ENCODE results near the gene CPTP. TPM values are rescaled to one million over a fixed set of nuclear protein-coding genes. Genes with fewer than 3 reads are reported as not detected.

CPTP gene
- total RNA-seq, 4 donors from 2014 or later: 10.4 to 42.7 (median 30.1) TPM

DNA sequence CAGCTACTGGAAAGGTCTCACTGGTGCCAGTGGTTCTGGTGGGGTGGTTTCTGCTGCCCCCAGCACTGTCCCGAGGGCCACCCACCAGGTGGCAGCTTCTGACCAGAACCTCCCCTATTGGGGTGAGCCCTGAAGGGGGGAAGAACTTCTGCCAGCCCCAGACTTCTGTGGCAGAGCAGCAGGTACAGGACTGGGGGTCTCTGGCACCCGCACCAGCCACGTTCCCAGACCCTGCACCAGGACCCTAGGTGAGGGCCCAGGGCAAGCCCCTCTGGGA is 14.6 kb upstream of the CPTP start:
- H3K4me3 ChIP-seq: no peak overlapping the region
- H3K27ac ChIP-seq: peak overlapping the region in 3 of 4 donors; percentile 93 to 97 (median 95)
- no peak for ATAC-seq
- no peak for TF ChIP-seq EP300 (IDR thresholded peaks at IDR 0.05)
- TF ChIP-seq POLR2A (IDR thresholded peaks at IDR 0.05): no peak
- TF ChIP-seq, protein P1, sequence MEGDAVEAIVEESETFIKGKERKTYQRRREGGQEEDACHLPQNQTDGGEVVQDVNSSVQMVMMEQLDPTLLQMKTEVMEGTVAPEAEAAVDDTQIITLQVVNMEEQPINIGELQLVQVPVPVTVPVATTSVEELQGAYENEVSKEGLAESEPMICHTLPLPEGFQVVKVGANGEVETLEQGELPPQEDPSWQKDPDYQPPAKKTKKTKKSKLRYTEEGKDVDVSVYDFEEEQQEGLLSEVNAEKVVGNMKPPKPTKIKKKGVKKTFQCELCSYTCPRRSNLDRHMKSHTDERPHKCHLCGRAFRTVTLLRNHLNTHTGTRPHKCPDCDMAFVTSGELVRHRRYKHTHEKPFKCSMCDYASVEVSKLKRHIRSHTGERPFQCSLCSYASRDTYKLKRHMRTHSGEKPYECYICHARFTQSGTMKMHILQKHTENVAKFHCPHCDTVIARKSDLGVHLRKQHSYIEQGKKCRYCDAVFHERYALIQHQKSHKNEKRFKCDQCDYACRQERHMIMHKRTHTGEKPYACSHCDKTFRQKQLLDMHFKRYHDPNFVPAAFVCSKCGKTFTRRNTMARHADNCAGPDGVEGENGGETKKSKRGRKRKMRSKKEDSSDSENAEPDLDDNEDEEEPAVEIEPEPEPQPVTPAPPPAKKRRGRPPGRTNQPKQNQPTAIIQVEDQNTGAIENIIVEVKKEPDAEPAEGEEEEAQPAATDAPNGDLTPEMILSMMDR (IDR thresholded peaks at IDR 0.05): no peak
- no peak for TF ChIP-seq POLR2AphosphoS5 (IDR thresholded peaks at IDR 0.05)
- peaks cover 0 to 54% of the 10 kb centered on the region in 2 donors for H3K36me3 ChIP-seq
- no CpG with 5 or more reads among the region's 3 CpGs for WGBS, 2 donors (ENCODE audit: low coverage in 1 of 2)
- H3K27me3 ChIP-seq: no peaks in the 10 kb centered on the region
- H3K4me1 ChIP-seq: peaks cover 2 to 53% (median 26%) of the 10 kb centered on the region in 3 donors
- no peaks in the 10 kb centered on the region for H3K9me3 ChIP-seq

DNA sequence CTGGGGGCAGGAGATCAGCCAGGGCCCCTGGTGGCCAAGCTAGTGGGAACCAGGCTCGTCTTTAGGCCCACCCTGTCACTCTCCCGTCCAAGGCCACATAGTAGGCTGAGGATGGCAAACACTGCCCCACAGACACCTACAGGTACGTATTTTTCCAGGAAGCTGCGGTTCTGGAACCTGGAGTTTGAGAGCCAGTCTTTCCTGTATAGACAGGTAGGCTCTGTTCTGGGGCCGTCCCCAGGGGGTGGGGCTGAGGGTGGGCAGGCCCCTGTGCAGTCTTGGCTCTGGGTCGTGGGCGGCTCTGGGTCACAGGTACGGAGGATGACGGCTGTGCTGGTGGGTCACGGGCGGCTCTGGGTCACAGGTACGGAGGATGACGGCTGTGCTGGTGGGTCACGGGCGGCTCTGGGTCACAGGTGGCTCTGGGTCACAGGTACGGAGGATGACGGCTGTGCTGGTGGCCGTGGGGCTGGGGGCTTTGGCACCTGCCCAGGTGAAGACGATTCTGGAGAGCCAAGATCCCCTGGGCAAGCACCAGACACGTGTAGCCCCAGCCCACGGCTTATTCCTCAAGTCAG is 14.0 kb upstream of the CPTP start:
- Histone ChIP-seq H3K4me1 (peaks cover 2 to 53% (median 20%) of the 10 kb centered on the region in 3 donors), H3K4me3 (no peak overlapping the region), H3K9me3 (no peaks in the 10 kb centered on the region), H3K36me3 (peaks cover 0 to 58% of the 10 kb centered on the region in 2 donors), H3K27me3 (no peaks in the 10 kb centered on the region), H3K27ac (peak overlapping the region in 3 of 4 donors; percentile 93 to 97 (median 95))
- TF ChIP-seq EP300 (IDR thresholded peaks at IDR 0.05) (no peak), POLR2AphosphoS5 (IDR thresholded peaks at IDR 0.05) (no peak), POLR2A (IDR thresholded peaks at IDR 0.05) (no peak)
- TF ChIP-seq, protein P1 (IDR thresholded peaks at IDR 0.05): no peak
- ATAC-seq: no peak
- no CpG with 5 or more reads among the region's 21 CpGs for WGBS, 2 donors (ENCODE audit: low coverage in 1 of 2)

DNA sequence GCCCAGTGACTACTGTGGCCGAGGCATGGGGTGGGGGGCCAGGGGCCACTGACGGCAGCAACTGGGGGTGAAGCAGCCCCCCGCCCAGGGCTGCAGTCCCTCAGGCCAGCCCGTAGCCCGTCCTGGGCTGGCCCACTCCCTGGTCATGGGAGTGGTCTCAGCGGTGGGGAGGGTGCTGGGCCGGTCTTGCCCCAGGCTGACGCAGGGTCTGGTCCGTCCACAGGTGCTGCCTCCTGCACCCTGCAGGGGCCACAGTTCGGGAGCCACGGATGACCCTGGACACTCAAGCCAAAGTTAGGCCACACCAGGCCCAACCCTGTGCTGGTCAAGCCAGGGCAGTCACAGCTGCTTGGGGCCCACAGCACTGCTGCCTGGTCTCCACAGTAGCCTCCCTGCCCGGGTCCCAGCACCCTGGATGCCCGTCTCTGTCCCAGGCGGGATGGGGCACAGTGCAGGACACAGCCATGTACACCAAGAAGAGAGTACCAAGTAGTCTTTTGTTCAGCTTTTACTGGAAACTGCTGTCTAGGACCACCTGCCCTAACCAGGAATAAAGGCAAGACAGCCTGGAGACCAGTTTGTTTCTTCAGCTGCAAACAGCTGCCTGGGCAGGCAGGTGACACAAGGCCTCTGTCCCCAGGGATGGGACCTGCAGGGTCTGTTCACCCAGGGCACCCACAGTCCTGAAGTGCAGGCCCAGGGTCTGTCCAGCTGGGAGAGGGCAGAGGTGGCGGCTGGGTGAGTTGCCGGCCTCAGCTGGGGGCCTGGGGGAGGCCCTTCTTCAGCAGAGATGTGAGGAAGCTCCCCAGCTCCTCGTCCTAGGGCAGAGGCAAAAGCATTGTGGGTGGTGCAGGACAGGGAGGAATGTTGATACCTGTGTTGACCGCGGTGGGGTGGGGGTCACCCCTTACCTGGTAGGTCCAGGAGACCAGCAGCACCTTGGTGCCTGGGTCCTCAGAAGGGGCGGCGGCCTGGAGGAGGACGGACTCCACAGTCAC is 13.2 kb upstream of the CPTP start:
- Histone ChIP-seq H3K36me3 (peaks cover 0 to 60% of the 10 kb centered on the region in 2 donors), H3K4me3 (no peak overlapping the region), H3K4me1 (peaks cover under 1 to 52% (median 12%) of the 10 kb centered on the region in 3 donors), H3K27ac (peak overlapping the region in 3 of 4 donors; percentile 93 to 97 (median 95)), H3K9me3 (no peaks in the 10 kb centered on the region), H3K27me3 (no peaks in the 10 kb centered on the region)
- WGBS, 2 donors (ENCODE audit: low coverage in 1 of 2): no CpG with 5 or more reads among the region's 22 CpGs
- no peak for ATAC-seq
- no peak for TF ChIP-seq EP300 (IDR thresholded peaks at IDR 0.05)
- TF ChIP-seq, protein P1 (IDR thresholded peaks at IDR 0.05): no peak

DNA sequence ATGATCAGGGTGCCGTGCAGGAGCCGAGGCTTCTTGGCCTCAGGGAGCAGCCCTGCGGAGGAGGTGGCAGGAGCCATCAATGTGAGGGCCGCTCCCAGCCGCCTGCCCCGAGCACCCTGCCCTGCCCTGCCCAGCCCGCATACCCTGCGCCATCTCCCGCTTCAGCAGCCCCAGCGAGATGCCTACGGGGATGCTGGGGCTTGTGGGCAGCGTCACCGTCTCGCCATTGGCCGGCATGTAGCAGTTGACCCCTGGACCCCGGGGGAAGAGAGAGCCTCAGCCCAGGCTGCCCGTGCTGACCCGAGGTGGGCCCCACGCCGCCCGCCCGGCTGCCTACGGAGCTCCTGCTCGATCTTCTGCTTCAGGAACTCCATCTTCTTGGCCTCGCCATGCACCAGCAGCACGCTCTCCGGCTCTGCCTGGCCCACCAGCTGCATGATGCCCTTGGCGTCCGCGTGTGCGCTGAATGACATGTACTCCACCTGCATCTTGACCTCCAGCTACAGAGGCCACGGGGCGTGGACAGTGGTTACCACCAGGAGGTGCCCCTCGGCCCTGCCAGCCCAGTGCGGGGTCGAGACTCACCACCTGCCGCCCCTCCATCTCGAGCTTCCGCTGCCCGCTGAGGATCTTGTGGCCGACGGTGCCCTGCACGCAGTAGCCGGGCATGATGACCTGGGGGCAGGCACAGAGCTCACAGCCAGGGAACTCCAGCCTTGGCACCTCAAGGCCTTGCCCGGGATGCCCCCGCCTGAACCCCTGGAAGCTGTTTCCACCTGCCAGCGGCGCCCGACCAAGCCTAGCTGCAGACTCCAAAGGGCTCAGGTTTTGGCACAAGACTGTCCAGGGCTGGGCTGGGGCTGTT is 11.9 kb upstream of the CPTP start:
- TF ChIP-seq EP300 (IDR thresholded peaks at IDR 0.05): no peak
- Histone ChIP-seq H3K4me1 (peaks cover 0 to 54% (median 9%) of the 10 kb centered on the region in 3 donors), H3K9me3 (no peaks in the 10 kb centered on the region), H3K27me3 (no peaks in the 10 kb centered on the region), H3K4me3 (no peak overlapping the region), H3K36me3 (peaks cover 0 to 72% of the 10 kb centered on the region in 2 donors), H3K27ac (no peak overlapping the region)
- ATAC-seq: no peak
- 93% methylated on average over 3 of the region's 49 CpGs; no CpG with 5 or more reads in 1 of the 2 donors for WGBS, 2 donors (ENCODE audit: low coverage in 1 of 2)
